ENCODE data around the gene PPP2R5A.

DNA sequence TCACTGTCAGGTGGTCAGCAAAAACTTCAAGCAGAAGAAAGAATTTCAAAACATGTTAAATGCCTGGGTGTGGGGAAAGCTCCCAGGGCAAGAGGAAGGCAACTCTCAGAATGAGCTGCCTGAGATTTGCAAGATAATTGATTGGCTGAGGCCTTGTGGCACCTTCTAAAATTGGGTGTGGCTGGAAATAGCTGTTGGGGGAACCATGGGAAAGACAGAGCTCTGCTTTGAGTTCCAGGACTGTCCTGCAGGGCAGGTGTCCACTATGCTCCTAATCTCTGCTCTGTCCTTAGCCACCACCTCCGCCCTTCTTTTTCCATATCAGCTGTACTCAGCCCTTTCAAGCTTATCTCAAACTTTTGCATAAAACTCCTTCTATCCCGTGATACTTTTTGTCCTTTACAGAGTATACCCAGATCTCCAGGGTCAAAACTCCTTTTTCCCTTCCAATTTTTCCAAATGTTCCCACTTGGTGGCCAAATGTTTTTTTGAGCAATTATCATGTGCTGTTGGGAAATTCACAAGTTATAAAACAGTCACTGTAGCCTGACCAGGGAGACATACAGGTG lies 23.8 kb upstream of the PPP2R5A start:
- TF ChIP-seq, protein P1, sequence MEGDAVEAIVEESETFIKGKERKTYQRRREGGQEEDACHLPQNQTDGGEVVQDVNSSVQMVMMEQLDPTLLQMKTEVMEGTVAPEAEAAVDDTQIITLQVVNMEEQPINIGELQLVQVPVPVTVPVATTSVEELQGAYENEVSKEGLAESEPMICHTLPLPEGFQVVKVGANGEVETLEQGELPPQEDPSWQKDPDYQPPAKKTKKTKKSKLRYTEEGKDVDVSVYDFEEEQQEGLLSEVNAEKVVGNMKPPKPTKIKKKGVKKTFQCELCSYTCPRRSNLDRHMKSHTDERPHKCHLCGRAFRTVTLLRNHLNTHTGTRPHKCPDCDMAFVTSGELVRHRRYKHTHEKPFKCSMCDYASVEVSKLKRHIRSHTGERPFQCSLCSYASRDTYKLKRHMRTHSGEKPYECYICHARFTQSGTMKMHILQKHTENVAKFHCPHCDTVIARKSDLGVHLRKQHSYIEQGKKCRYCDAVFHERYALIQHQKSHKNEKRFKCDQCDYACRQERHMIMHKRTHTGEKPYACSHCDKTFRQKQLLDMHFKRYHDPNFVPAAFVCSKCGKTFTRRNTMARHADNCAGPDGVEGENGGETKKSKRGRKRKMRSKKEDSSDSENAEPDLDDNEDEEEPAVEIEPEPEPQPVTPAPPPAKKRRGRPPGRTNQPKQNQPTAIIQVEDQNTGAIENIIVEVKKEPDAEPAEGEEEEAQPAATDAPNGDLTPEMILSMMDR (IDR thresholded peaks at IDR 0.05; ENCODE audit: borderline replicate concordance, extremely low read depth, low read length, poor library complexity, severe bottlenecking): no peak
- no peak for TF ChIP-seq EZH2 (IDR thresholded peaks at IDR 0.05; ENCODE audit: borderline replicate concordance, low read depth, low read length, severe bottlenecking)

Data from DND-41 (cell line).